AG10803 (cell line): ENCODE results near the gene SUGP2.
"Not testable (repeated sequence)": the region's sequence is repeated elsewhere in the genome, so short reads cannot be mapped to it uniquely, and the experiment has no call there.

Experiments
- DNase-seq: peaks from one replicate; pipeline ENCODE4 v3.0.0; 2010; ENCODE audit warnings: low read depth
- H3K4me3 ChIP-seq: 2 replicates; pipeline ENCODE4 v1.5.1; 2011; ENCODE audit warnings: mild to moderate bottlenecking, low read length, control low read depth
- TF ChIP-seq, protein P1 (sequence below): conservative IDR thresholded peaks from 2 replicates; pipeline ENCODE4 v1.5.1; 2011; ENCODE audit warnings: mild to moderate bottlenecking, low read length, control low read depth, inconsistent platforms

The SUGP2 gene

GRCh38 chr19:18954094-18954493, 79.2 kb downstream of the SUGP2 start:
- TF ChIP-seq, protein P1, sequence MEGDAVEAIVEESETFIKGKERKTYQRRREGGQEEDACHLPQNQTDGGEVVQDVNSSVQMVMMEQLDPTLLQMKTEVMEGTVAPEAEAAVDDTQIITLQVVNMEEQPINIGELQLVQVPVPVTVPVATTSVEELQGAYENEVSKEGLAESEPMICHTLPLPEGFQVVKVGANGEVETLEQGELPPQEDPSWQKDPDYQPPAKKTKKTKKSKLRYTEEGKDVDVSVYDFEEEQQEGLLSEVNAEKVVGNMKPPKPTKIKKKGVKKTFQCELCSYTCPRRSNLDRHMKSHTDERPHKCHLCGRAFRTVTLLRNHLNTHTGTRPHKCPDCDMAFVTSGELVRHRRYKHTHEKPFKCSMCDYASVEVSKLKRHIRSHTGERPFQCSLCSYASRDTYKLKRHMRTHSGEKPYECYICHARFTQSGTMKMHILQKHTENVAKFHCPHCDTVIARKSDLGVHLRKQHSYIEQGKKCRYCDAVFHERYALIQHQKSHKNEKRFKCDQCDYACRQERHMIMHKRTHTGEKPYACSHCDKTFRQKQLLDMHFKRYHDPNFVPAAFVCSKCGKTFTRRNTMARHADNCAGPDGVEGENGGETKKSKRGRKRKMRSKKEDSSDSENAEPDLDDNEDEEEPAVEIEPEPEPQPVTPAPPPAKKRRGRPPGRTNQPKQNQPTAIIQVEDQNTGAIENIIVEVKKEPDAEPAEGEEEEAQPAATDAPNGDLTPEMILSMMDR = no peak
- H3K4me3 ChIP-seq = no peak overlapping the region
- no peak for DNase-seq

GRCh38 chr19:18952364-18953003, 80.8 kb downstream of the SUGP2 start:
- not testable (repeated sequence) for DNase-seq, H3K4me3 ChIP-seq

- peak; percentile 32 for DNase-seq
- TF ChIP-seq, protein P1 = no peak
- no peak overlapping the region for H3K4me3 ChIP-seq
Observed at GRCh38 chr19:18951721-18952281, 81.5 kb downstream of the SUGP2 start.

GRCh38 chr19:18949858-18950257, 83.5 kb downstream of the SUGP2 start:
- TF ChIP-seq, protein P1 = no peak
- DNase-seq = no peak
- no peak overlapping the region for H3K4me3 ChIP-seq

DNA sequence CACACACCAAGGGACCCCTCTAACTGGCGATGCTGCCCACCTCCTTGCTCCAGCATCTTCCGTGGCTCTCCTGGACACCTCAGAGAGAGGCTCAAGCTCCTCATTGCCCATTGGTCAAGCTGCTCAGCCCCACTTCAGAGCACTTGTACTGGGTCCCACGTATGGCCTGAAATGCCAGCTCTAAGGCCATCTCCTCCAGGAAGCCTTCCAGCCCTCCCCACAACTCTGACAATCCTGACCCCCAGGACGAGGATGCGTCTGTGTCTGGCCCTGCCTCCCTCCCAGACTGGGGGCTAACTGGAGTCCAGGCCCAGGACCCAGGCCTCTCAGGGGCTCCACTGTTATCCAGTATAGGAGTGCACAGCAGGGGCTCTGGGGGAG, 84.4 kb downstream of the SUGP2 start:
- TF ChIP-seq, protein P1 = no peak
- no peak for DNase-seq
- no peak overlapping the region for H3K4me3 ChIP-seq

- H3K4me3 ChIP-seq = no peak overlapping the region
- no peak for DNase-seq
- TF ChIP-seq, protein P1 = no peak
Observed at GRCh38 chr19:18948075-18948975, 85.0 kb downstream of the SUGP2 start.

- no peak for DNase-seq
- TF ChIP-seq, protein P1 = no peak
- no peak overlapping the region for H3K4me3 ChIP-seq
Observed at GRCh38 chr19:18946918-18947317, 86.4 kb downstream of the SUGP2 start.
